Upper lobe of left lung (tissue), 6 donors: Measurements from ENCODE around the gene NEK11. TPM values are rescaled to one million over a fixed set of nuclear protein-coding genes. Genes with fewer than 3 reads are reported as not detected.

Source experiments
- ATAC-seq, 2 donors: fragments of 200-7000 bp; cut with Tn5 transposase; one replicate each; pipeline ENCODE4 v1.9.1; 2022; ENCODE audit warnings: mild to moderate bottlenecking in 2 of 2, moderate library complexity in 2 of 2; ENCODE audit not compliant: low FRiP score in 2 of 2
- DNase-seq, 2 donors: peaks; one replicate each; pipeline ENCODE4 v3.0.0-alpha.2; 2019 to 2020
- H3K27ac ChIP-seq, 4 donors: fragments of 200-600 bp; sonication (generic); one replicate each; pipeline ENCODE4 v1.5.1; 2016 to 2019
- H3K27me3 ChIP-seq, 4 donors: fragments of 200-600 bp; sonication (generic); one replicate each; pipeline ENCODE4 v1.5.1; 2017 to 2019
- H3K36me3 ChIP-seq, 4 donors: fragments of 200-600 bp; sonication (generic); one replicate each; pipeline ENCODE4 v1.5.1; 2016 to 2019
- H3K4me1 ChIP-seq, 4 donors: fragments of 200-600 bp; sonication (generic); one replicate each; pipeline ENCODE4 v1.5.1; 2018 to 2019
- H3K4me3 ChIP-seq, 4 donors: fragments of 200-600 bp; sonication (generic); one replicate each; pipeline ENCODE4 v1.5.1; 2017 to 2019; ENCODE audit warnings: mild to moderate bottlenecking in 2 of 4, moderate library complexity in 1 of 4
- H3K9me3 ChIP-seq, 4 donors: fragments of 200-600 bp; sonication (generic); one replicate each; pipeline ENCODE4 v1.5.1; 2018 to 2019
- CTCF ChIP-seq, 6 experiments: fragments of 450-650 bp in 4 of 6; fragments of 200-600 bp in 2 of 6; sonication (generic) in 2 of 6; IDR thresholded peaks; one replicate each; pipeline ENCODE4 v1.5.1; 2016 to 2019; ENCODE audit warnings: antibody characterized with exemption in 6 of 6
- EP300 ChIP-seq, 4 donors: sonication (generic); formaldehyde crosslinking; IDR thresholded peaks; one replicate each; pipeline ENCODE4 v1.5.1; 2017; ENCODE audit warnings: antibody characterized with exemption in 4 of 4, control low read depth in 2 of 4
- POLR2A ChIP-seq, 4 donors: fragments of 450-650 bp; IDR thresholded peaks; one replicate each; pipeline ENCODE4 v1.5.1; 2016 to 2017; ENCODE audit warnings: antibody characterized with exemption in 4 of 4, mild to moderate bottlenecking in 2 of 4
- POLR2AphosphoS5 ChIP-seq, 2 donors: sonication (generic); formaldehyde crosslinking; IDR thresholded peaks; one replicate each; pipeline ENCODE4 v1.5.1; 2017; ENCODE audit warnings: antibody characterized with exemption in 2 of 2
- WGBS, 2 donors: methylation state at CpG; one replicate each; pipeline ENCODE4 v1.1.5; 2017 to 2018; 5-methylcytosine and 5-hydroxymethylcytosine counted together
- total RNA-seq, 6 donors: library from RNA; depleted of rRNA in 4 of 6; stranded (reverse); fragments of >200 nt in 4 of 6; gene quantifications; one replicate each; pipeline versions ENCODE4 v1.1.0 to v1.2.1, GENCODE V29; 2016 to 2021
- donor health status: DM: no; HTN: no; CAD: no; lungs with moderate emphysema.
- donor health status: DM: no; HTN: yes; CAD: no; lungs with severe emphysema.

NEK11 gene
- total RNA-seq, 6 donors from 2014 or later = 2.4 to 40.4 (median 14.6) TPM

DNA sequence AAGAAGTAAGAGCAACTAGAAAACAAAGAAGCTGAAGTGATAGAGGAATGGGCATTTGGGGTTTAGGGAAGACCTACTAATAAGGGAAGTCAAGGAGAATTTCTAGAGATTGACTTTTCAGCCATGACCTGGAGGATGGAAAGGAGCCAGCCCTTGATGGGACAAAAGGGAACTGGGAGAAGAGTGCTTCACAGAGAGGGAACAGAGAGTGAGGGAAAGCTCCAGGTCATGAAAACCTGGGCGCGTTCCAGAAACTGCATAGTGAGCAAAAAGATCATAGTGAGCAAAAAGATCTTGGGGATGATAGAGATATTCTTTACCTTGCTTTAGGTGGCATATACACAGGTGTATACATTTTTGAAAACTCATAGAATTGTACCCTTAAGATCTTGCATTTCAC lies 211.8 kb downstream of the NEK11 start:
- Histone ChIP-seq H3K36me3 (no peaks in the 10 kb centered on the region), H3K27ac (no peak overlapping the region), H3K4me1 (no peaks in the 10 kb centered on the region), H3K9me3 (no peaks in the 10 kb centered on the region), H3K27me3 (no peaks in the 10 kb centered on the region), H3K4me3 (no peak overlapping the region)
- TF ChIP-seq CTCF (IDR thresholded peaks at IDR 0.05) (no peak), POLR2AphosphoS5 (IDR thresholded peaks at IDR 0.05) (no peak), EP300 (IDR thresholded peaks at IDR 0.05) (no peak), POLR2A (IDR thresholded peaks at IDR 0.05) (no peak)
- DNase-seq = no peak
- 84 to 100% methylated on average over 2 of the region's 2 CpGs for WGBS, 2 donors
- no peak for ATAC-seq

- H3K36me3 ChIP-seq = no peaks in the 10 kb centered on the region
- no peak overlapping the region for H3K4me3 ChIP-seq
- no peak for DNase-seq
- no peaks in the 10 kb centered on the region for H3K4me1 ChIP-seq
- ATAC-seq = peak in 1 of 2 donors; percentile 12
- TF ChIP-seq EP300 (IDR thresholded peaks at IDR 0.05) (no peak), POLR2A (IDR thresholded peaks at IDR 0.05) (no peak), POLR2AphosphoS5 (IDR thresholded peaks at IDR 0.05) (no peak), CTCF (IDR thresholded peaks at IDR 0.05) (no peak)
- WGBS, 2 donors = 78 to 89% methylated on average over 3 of the region's 3 CpGs
- H3K27me3 ChIP-seq = no peaks in the 10 kb centered on the region
- no peak overlapping the region for H3K27ac ChIP-seq
- H3K9me3 ChIP-seq = no peaks in the 10 kb centered on the region
These were observed 212.6 kb downstream of the NEK11 start for GRCh38 chr3:131239267-131239666.

DNA sequence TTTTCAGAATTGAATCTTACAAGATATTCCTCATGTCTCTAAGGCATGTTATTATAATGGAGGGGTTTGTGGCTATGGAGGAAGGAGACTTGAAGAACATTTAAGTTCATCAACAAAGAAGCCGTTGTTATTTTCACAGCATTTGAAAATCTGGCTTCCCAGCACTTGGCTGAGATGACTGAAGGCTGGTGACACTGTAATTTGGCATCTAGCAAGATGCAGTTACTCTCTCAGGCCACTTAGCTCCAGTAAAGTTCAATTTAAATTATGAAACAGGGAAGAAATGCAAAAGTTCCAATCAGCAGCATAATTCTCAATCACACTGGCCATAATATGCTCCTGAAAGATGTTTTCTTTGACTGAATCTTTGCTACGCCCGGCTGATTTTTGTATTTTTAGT lies 215.5 kb downstream of the NEK11 start:
- no peaks in the 10 kb centered on the region for H3K9me3 ChIP-seq
- H3K4me1 ChIP-seq = no peaks in the 10 kb centered on the region
- H3K27me3 ChIP-seq = no peaks in the 10 kb centered on the region
- H3K36me3 ChIP-seq = no peaks in the 10 kb centered on the region
- no peak for TF ChIP-seq EP300 (IDR thresholded peaks at IDR 0.05)
- no peak for TF ChIP-seq POLR2AphosphoS5 (IDR thresholded peaks at IDR 0.05)
- no peak for TF ChIP-seq POLR2A (IDR thresholded peaks at IDR 0.05)
- H3K27ac ChIP-seq = no peak overlapping the region
- ATAC-seq (no peak), DNase-seq (no peak)
- no peak overlapping the region for H3K4me3 ChIP-seq
- 70 to 87% methylated on average over 3 of the region's 3 CpGs for WGBS, 2 donors

DNA sequence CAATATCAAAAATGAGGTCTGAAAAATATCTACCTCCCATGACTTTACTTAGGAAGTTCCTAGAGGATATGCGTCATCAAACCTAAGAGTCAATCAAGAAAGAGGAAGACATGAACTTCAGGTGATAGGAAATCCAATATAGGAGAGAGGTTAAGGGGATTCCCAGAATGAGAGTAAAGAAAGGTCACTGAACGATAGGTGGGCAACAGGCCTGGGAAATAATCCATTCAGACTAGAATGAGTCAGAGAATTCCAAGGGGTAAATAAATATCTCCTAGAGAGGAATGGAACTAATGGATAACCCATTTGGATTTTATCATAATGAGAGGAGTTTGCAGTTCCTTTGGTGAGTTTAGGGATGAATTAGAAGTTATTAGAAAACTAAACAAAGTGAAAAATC lies 223.8 kb downstream of the NEK11 start:
- H3K9me3 ChIP-seq = peaks cover 0 to 3% (median 0%) of the 10 kb centered on the region in 4 donors
- no peak for DNase-seq
- H3K36me3 ChIP-seq = no peaks in the 10 kb centered on the region
- 95 to 98% methylated on average over 2 of the region's 2 CpGs for WGBS, 2 donors
- H3K4me3 ChIP-seq = no peak overlapping the region
- TF ChIP-seq CTCF (IDR thresholded peaks at IDR 0.05) (no peak), POLR2AphosphoS5 (IDR thresholded peaks at IDR 0.05) (no peak), POLR2A (IDR thresholded peaks at IDR 0.05) (no peak), EP300 (IDR thresholded peaks at IDR 0.05) (no peak)
- no peaks in the 10 kb centered on the region for H3K4me1 ChIP-seq
- no peaks in the 10 kb centered on the region for H3K27me3 ChIP-seq
- no peak overlapping the region for H3K27ac ChIP-seq
- no peak for ATAC-seq

- DNase-seq (no peak), ATAC-seq (no peak)
- Histone ChIP-seq H3K36me3 (no peaks in the 10 kb centered on the region), H3K9me3 (no peaks in the 10 kb centered on the region), H3K4me1 (no peaks in the 10 kb centered on the region), H3K4me3 (no peak overlapping the region), H3K27me3 (no peaks in the 10 kb centered on the region), H3K27ac (no peak overlapping the region)
- WGBS, 2 donors = 66 to 80% methylated on average over 3 of the region's 3 CpGs
- TF ChIP-seq POLR2A (IDR thresholded peaks at IDR 0.05) = no peak
- TF ChIP-seq EP300 (IDR thresholded peaks at IDR 0.05) = no peak
- TF ChIP-seq POLR2AphosphoS5 (IDR thresholded peaks at IDR 0.05) = no peak
- no peak for TF ChIP-seq CTCF (IDR thresholded peaks at IDR 0.05)
These were observed 233.8 kb downstream of the NEK11 start for GRCh38 chr3:131260525-131260924.
